ENCODE data around the gene TIPARP. TPM values are rescaled to one million over a fixed set of nuclear protein-coding genes. Genes with fewer than 3 reads are reported as not detected.
"Not testable (repeated sequence)": the region's sequence is repeated elsewhere in the genome, so short reads cannot be mapped to it uniquely, and the experiment has no call there.

Gene TIPARP
- total RNA-seq, 2 donors from 2014 or later, result 27.0 to 111 TPM

DNA sequence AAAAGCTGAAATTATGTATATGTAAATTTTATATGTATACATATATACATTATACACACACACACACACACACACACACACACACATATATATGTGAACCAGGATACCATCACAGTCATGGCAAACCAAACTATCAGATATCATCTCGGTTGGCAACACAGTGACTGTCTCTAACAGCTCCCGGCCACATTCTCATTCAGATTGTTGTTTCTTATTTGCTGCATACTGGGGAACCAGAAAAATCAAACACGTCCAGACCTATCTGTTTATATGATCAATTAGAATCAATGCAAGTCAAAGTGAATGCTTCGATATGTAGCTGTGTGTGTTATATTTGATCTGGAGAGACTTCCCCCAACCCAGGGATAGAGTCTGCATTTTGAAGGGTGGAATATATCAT lies 61.1 kb downstream of the TIPARP start:
- ATAC-seq, result no peak
- DNase-seq (ENCODE audit: low spot score in 2 of 2), result no peak
- Mint-ChIP-seq H3K9me3 (peaks cover 0 to 8% of the 10 kb centered on the region in 2 donors), H3K36me3 (no peaks in the 10 kb centered on the region), H3K27ac (no peak overlapping the region)

DNA sequence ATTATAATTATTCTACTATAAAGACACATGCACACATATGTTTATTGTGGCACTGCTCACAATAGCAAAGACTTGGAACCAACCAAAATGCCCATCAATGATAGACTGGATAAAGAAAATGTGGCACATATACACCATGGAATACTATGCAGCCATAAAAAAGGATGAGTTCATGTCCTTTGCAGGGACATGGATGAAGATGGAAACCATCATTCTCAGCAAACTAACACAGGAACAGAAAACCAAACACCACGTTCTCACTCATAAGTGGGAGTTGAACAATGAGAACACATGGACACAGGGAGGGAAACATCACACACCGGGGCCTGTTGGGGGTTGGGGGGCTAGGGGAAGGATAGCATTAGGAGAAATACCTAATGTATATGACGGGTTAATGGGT lies 62.7 kb downstream of the TIPARP start:
- not testable (repeated sequence) for DNase-seq (ENCODE audit: low spot score in 2 of 2); H3K36me3 Mint-ChIP-seq; H3K9me3 Mint-ChIP-seq; ATAC-seq; H3K27ac Mint-ChIP-seq

DNA sequence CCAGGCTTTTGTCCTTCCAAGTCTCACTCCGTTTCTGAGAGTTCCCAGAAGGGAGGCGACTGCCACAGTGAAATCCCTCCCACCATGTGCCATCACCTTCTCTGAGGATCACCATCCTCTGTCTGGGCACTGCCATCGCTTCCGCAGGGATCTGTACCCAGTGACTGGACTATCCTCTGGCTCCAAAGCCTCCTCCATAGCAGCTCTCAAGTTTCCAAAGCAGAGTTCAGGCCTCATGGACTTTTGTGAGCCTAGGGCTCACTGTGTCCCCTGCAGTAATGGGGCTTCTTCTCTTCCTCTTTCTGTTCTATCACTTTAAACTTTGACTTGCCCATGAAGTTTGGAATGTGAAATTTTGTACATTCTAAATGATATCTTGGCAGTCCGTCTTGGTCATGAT lies 63.9 kb downstream of the TIPARP start:
- H3K27ac Mint-ChIP-seq, result peak overlapping the region in 1 of 2 donors; percentile 59
- no peak for ATAC-seq

DNA sequence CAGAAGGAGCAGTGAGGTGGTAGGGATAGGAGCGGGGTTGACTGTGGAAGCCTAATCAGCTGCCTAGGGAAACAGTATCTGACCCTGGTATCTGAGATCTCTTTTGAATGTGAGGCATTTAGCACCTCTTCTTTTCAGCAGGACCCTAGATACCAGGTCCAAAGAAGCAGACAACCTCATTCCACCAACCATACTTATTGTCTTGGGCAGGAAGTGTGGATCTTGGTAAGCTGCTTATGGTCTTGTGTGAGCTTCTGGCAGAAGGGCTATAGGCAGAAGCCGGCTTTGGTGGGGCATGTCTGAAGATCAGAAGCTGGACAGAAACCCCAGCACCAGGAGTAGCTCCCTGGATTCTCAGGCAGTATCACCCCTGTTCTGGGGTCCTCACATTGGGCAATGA lies 65.6 kb downstream of the TIPARP start:
- ATAC-seq (no peak), DNase-seq (ENCODE audit: low spot score in 2 of 2) (no peak)
- Mint-ChIP-seq H3K27ac (peak overlapping the region in 1 of 2 donors; percentile 68), H3K36me3 (no peaks in the 10 kb centered on the region), H3K9me3 (peaks cover 0 to 8% of the 10 kb centered on the region in 2 donors)

More for the DNA sequence above, 63.9 kb downstream of the TIPARP start:
- Mint-ChIP-seq H3K36me3 (no peaks in the 10 kb centered on the region), H3K9me3 (peaks cover 0 to 8% of the 10 kb centered on the region in 2 donors)
- DNase-seq (ENCODE audit: low spot score in 2 of 2), result no peak

DNA sequence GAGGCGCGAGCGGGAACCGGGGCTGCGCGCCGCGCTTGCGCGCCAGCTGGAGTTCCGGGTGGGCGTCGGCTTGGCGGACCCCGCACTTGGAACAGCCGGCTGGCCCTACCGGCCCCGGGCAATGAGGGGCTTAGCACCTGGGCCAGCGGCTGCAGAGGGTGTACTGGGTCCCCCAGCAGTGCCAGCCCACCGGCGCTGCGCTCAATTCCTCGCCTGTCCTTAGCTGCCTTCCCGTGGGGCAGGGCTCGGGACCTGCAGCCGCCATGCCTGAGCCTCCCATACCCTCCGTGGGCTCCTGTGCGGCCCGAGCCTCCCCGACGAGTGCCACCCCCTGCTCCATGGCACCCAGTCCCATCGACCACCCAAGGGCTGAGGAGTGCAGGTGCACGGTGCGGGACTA lies 66.2 kb downstream of the TIPARP start:
- H3K36me3 Mint-ChIP-seq; DNase-seq (ENCODE audit: low spot score in 2 of 2); H3K27ac Mint-ChIP-seq; H3K9me3 Mint-ChIP-seq; ATAC-seq: not testable (repeated sequence)

DNA sequence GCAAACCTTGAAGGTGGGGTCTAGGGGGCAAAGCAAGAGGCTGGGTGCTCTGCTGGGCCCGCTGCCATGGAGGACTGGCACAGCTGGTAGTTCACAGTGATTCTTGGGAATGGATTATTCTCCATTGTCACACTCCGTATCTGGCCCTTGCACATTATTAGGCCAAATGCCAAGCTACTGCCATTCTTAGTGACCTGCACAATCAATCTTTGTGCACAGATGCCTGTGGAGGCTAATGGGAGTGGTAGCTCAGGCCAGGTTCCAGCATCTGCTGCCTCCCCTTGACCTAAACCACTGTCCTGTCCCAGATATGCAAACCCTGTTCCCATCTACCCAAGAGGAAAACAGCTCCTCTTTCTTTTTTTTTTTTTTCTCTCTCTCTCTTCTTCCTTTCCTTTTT lies 67.5 kb downstream of the TIPARP start:
- Mint-ChIP-seq H3K36me3 (peaks cover under 1 to 6% of the 10 kb centered on the region in 2 donors), H3K27ac (no peak overlapping the region), H3K9me3 (peaks cover 5% of the 10 kb centered on the region in 2 donors)
- no peak for ATAC-seq
- DNase-seq (ENCODE audit: low spot score in 2 of 2), result no peak

DNA sequence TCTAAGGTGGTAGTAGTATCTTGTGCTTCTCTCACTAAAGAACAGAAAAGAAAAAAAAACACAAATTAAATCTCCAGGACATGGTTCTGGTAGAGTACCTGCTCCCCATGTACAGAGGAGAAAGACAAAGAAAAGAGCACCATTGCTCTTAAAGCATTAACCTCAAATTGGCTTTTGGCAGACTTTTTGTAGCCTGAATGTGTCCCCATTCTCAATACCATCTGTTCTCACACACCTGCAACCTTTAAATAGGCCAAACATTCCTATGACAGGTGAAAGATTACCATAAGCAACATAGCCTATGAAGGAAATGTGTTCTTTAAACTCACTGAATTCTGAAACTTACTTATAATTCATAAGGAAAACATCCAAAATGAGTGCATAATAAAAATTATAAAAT lies 68.0 kb downstream of the TIPARP start:
- H3K27ac Mint-ChIP-seq, result no peak overlapping the region
- H3K36me3 Mint-ChIP-seq, result peaks cover 5 to 11% of the 10 kb centered on the region in 2 donors
- no peak for DNase-seq (ENCODE audit: low spot score in 2 of 2)
- peaks cover 6 to 7% of the 10 kb centered on the region in 2 donors for H3K9me3 Mint-ChIP-seq
- no peak for ATAC-seq

DNA sequence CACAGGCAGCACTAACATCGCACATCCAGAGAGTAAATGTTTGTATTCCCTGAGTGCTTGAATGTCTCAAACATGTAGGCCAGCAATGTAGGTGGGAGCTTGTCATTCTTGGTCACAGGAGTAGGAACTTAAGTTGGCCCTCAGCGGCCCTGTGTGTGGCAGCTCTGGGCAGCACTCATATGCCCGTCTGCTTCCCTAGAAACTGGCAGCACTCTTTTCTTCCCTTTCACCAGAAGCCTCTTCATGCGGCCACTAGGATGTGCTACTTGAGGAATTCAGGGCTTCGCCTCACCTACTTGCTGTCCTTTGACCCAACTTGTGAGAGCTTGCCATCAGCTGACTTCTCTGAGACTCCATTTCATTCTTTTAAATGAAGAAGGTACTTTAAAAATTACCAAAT lies 69.5 kb downstream of the TIPARP start:
- H3K36me3 Mint-ChIP-seq, result peaks cover 13 to 14% of the 10 kb centered on the region in 2 donors
- H3K9me3 Mint-ChIP-seq, result peaks cover 6 to 10% of the 10 kb centered on the region in 2 donors
- ATAC-seq, result no peak

DNA sequence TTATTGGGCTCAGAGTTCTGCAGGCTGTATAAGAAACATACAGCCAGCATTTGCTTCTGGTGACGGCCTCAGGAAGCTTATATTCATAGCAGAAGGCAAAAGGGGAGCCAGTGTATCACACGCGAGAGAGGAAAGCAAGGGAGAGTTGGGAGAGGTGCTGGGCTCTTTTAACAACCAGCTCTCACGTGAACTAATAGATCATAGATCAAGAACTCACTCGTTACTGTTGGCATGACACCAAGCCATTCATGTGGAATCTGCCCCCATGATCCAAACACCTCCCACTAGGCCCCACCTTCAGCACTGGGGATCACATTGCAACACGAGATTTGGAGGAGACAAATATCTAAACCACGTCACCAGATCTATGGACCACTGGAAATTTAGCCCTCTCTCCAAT lies 70.2 kb downstream of the TIPARP start:
- H3K27ac Mint-ChIP-seq, result no peak overlapping the region
- no peak for DNase-seq (ENCODE audit: low spot score in 2 of 2)
- ATAC-seq, result no peak
- peaks cover 6 to 10% of the 10 kb centered on the region in 2 donors for H3K9me3 Mint-ChIP-seq
- H3K36me3 Mint-ChIP-seq, result peaks cover 13 to 14% of the 10 kb centered on the region in 2 donors

More for the DNA sequence above, 69.5 kb downstream of the TIPARP start:
- no peak for DNase-seq (ENCODE audit: low spot score in 2 of 2)
- no peak overlapping the region for H3K27ac Mint-ChIP-seq

DNA sequence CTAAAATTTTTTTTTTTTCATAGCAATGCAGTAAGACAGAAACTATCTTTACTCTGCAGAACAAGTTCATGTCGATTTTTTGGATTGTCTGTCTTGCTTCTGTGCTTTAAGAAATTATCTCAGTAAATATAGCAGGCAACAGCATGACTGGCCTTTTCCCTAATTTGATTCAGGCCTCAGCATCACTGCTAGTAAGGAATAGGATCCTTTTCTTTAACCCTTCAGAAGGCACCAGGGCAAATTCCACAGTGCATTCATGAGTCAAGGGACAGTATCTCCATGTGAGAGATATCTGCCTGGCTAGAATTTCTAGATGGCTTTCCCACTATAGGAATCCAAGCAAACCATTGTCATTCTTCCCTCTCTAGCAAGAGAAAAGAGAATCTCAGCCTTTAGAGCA lies 71.4 kb downstream of the TIPARP start:
- peaks cover 6 to 10% of the 10 kb centered on the region in 2 donors for H3K9me3 Mint-ChIP-seq
- no peak for DNase-seq (ENCODE audit: low spot score in 2 of 2)

DNA sequence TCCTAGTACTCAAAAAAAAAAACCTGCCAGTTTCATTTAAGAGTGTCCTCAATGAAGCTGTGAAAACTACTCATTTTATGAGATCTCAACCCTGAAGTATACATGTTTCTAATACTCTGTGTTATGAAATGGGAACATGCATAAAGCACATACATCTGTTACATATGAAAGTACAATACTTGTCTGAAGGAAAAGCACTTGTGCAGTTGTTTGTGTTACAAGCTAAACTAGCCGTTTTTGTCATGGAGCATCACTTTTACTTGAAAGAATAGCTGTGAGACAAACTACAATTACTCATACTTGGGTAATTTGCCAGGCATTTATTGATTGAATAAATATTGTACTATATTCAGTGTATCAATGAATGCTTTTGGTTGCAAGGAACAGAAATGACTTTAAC lies 72.7 kb downstream of the TIPARP start:
- peaks cover 6 to 10% of the 10 kb centered on the region in 2 donors for H3K9me3 Mint-ChIP-seq

More for the DNA sequence above, 71.4 kb downstream of the TIPARP start:
- Mint-ChIP-seq H3K27ac (no peak overlapping the region), H3K36me3 (peaks cover 13 to 14% of the 10 kb centered on the region in 2 donors)
- no peak for ATAC-seq

DNA sequence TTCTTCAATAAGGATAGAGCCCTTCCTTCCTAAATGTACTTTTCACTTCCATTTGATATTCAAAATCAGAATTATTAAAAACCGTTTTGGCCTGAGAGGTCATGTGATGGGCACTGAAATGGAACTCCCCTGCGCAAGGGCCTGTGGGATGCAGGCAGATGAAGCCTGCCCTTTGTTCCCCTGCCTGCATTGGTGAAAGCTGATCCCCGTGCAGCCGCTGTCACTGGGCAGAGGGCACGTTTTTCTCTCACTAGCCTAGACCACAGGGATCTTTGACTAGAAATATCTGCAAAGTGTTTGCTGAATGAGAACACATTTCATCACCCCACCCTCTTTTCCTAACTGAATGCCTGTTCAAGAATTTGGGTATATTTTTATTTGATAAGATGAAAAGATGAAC lies 74.9 kb downstream of the TIPARP start:
- Mint-ChIP-seq H3K27ac (peak overlapping the region in 1 of 2 donors; percentile 17), H3K36me3 (peaks cover 13 to 14% of the 10 kb centered on the region in 2 donors), H3K9me3 (peaks cover 6 to 10% of the 10 kb centered on the region in 2 donors)
- no peak for ATAC-seq
- DNase-seq (ENCODE audit: low spot score in 2 of 2), result no peak

More for the DNA sequence above, 72.7 kb downstream of the TIPARP start:
- Mint-ChIP-seq H3K27ac (no peak overlapping the region), H3K36me3 (peaks cover 13 to 14% of the 10 kb centered on the region in 2 donors)
- DNase-seq (ENCODE audit: low spot score in 2 of 2) (no peak), ATAC-seq (no peak)

DNA sequence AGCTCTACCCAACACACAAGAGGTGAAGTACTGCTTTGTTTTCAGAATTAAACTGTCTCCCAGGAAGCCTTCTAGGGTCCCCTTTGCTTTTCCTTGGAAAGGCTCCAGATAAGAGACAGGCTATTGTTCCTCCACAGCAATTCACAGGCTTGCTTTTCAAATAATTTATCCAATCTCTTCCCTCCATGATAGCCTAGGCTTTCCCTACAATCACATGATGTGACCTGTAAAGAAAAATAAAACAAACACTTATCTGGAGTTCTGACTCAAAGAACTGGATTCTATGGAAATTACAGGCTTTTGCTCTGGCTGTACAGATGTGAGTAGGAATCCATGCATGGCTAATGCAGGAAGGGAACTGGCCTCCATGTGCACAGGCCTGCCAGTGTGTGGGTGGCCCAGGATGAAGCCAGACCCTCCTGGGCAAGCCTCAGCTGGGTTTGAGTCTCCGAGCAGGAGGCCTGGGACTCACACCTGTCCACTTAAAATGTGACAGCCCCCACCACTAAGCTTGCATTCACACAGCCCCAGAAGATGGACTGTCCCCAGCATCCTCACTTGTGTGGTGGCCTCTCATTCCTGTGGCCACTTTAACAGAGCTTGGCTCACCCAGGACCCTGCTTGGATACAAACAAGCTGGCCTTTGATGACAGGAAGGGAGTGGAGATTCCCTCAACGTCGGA lies 75.9 kb downstream of the TIPARP start:
- H3K27ac Mint-ChIP-seq, result no peak overlapping the region

DNA sequence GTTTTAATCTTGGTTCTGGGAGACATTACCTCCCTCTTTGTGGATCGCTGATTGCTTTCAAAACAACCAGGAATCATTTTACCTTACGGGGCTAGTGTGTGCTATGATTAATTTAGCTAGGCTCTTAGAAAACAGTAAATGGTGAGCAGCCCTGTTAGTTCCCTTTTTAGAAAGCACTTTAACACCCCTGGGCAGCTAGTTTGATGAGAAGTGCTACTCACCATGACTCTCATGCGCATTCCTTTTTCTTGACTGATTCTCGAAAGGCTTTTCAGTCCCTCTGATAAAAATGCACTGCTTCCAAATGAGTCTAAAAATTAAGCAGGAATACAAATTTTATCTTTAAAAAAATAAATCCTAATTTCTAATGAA lies 76.5 kb downstream of the TIPARP start:
- no peak for DNase-seq (ENCODE audit: low spot score in 2 of 2)
- H3K9me3 Mint-ChIP-seq, result peaks cover 6 to 10% of the 10 kb centered on the region in 2 donors
- ATAC-seq, result no peak
- no peak overlapping the region for H3K27ac Mint-ChIP-seq
- H3K36me3 Mint-ChIP-seq, result peaks cover 13 to 14% of the 10 kb centered on the region in 2 donors

More for the DNA sequence above, 75.9 kb downstream of the TIPARP start:
- no peak for DNase-seq (ENCODE audit: low spot score in 2 of 2)
- H3K36me3 Mint-ChIP-seq, result peaks cover 13 to 14% of the 10 kb centered on the region in 2 donors
- H3K9me3 Mint-ChIP-seq, result peaks cover 6 to 10% of the 10 kb centered on the region in 2 donors
- no peak for ATAC-seq

DNA sequence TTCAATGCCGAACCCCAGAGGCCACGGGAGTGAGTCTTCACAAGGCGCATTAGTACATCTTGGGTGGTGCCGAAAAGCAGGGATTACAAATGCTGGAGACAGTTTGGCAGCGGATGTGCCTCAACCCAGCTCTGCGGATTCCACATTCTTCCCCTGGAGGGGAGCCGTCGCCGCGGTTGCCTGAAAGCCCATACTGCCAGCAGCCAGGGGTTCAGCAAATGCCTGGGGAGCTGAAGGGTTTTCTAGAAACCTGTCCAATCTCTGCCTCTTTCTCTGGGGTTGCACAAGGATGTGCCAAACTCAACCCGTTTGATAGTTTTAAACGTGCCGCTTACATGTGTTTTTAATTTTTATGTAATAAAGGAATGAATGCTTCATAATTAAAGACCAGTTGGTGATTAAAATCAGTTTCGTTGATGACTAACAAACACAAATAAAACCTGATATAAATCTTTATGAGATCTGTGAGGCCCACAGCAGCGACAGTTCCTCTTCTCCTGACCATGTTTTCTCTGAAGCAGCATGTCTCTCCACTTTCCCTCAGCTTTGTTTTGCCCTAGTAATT lies 77.2 kb downstream of the TIPARP start:
- ATAC-seq, result no peak
- H3K36me3 Mint-ChIP-seq, result peaks cover 12 to 13% of the 10 kb centered on the region in 2 donors
- no peak for DNase-seq (ENCODE audit: low spot score in 2 of 2)
- no peak overlapping the region for H3K27ac Mint-ChIP-seq
- H3K9me3 Mint-ChIP-seq, result peaks cover 6 to 10% of the 10 kb centered on the region in 2 donors

Data from activated naive CD4-positive, alpha-beta T cell treated with anti-CD3 and anti-CD28 coated beads, Interleukin-2, amount 50 U/mL, for 72 hours (primary cell).